GM12878 (cell line): ENCODE results near the gene CELSR2. TPM values are rescaled to one million over a fixed set of nuclear protein-coding genes. Genes with fewer than 3 reads are reported as not detected.
A peak's percentile ranks its signal among the peaks of the same experiment; 100 is the strongest.

Experiments
- ATAC-seq: fragments of 200-7000 bp; cut with Tn5 transposase; 3 replicates; pipeline ENCODE4 v1.9.1; 2020; ENCODE audit warnings: mild to moderate bottlenecking, moderate library complexity
- BruUV-seq: library from RNA; stranded (reverse); fragments of 400-500 nt; replicated peaks from 2 replicates; lab custom pipeline; 2021; lab: Mats Ljungman, UMichigan
- CTCF ChIA-PET: fragments of 300-600 bp; sonication (Branson Sonifier 250); formaldehyde crosslinking; extraction: SDS; loops from one replicate; lab custom pipeline; 2021; ENCODE audit warnings: inconsistent platforms; lab: Yijun Ruan, JAX
- POLR2A ChIA-PET: fragments of 350-600 bp; formaldehyde crosslinking; extraction: SDS; loops from one replicate; lab custom pipeline; 2021; ENCODE audit warnings: inconsistent platforms; lab: Charles Lee
- RAD21 ChIA-PET: fragments of 300-600 bp; sonication (Branson Sonifier 250); formaldehyde crosslinking; loops from one replicate; lab custom pipeline; 2023; ENCODE audit warnings: antibody characterized with exemption; ENCODE audit not compliant: unreplicated experiment; lab: Charles Lee
- SMC1A ChIA-PET: fragments of 300-600 bp; sonication (Branson Sonifier 250); formaldehyde crosslinking; loops from one replicate; lab custom pipeline; 2023; ENCODE audit not compliant: unreplicated experiment, uncharacterized antibody; lab: Charles Lee
- DNase-seq: peaks from one replicate; pipeline ENCODE4 v3.0.0-alpha.2; 2011; ENCODE audit warnings: low read depth, low spot score
- FAIRE-seq: peaks from 3 replicates; lab custom pipeline; 2011; peaks lifted over from hg19 to GRCh38; lab: Jason Lieb, UNC
- H2AFZ ChIP-seq: 2 replicates; pipeline ENCODE4 v1.6.0; 2011; ENCODE audit warnings: low read depth, low read length, control low read depth; ENCODE audit not compliant: control insufficient read depth
- H3K27ac ChIP-seq: 2 replicates; pipeline ENCODE4 v1.5.1; 2011; ENCODE audit warnings: control low read depth; ENCODE audit not compliant: control insufficient read depth, insufficient read depth
- H3K27me3 ChIP-seq, 2 experiments: replicated peaks in 1 of 2; 2 replicates each; pipeline versions ENCODE4 v1.6.0 to v1.6.1; 2011; ENCODE audit warnings: low read length in 1 of 2; ENCODE audit not compliant: control insufficient read depth in 2 of 2, insufficient read depth in 2 of 2
- H3K36me3 ChIP-seq, 2 experiments: 2 replicates each; pipeline ENCODE4 v1.5.1; 2011; ENCODE audit warnings: low read length in 1 of 2; ENCODE audit not compliant: control insufficient read depth in 2 of 2, insufficient read depth in 2 of 2
- H3K4me1 ChIP-seq: 2 replicates; pipeline ENCODE4 v1.6.1; 2011; ENCODE audit warnings: mild to moderate bottlenecking, low read length, moderate library complexity, mixed read lengths; ENCODE audit not compliant: control insufficient read depth, insufficient read depth
- H3K4me2 ChIP-seq: 2 replicates; pipeline ENCODE4 v1.6.0; 2011; ENCODE audit warnings: control low read depth; ENCODE audit not compliant: control insufficient read depth, insufficient read depth
- H3K4me3 ChIP-seq: fragments of 200-600 bp; sonication (generic); 2 replicates; pipeline ENCODE4 v1.5.1; 2016
- H3K79me2 ChIP-seq: 2 replicates; pipeline ENCODE4 v1.6.0; 2011; ENCODE audit warnings: low read length; ENCODE audit not compliant: control insufficient read depth, insufficient read depth
- H3K9ac ChIP-seq: 2 replicates; pipeline ENCODE4 v1.8.0; 2011; ENCODE audit warnings: low read length, control low read depth, mixed read lengths; ENCODE audit not compliant: control insufficient read depth, insufficient read depth
- H3K9me3 ChIP-seq: replicated peaks from 3 replicates; pipeline ENCODE4 v1.5.1; 2011; ENCODE audit warnings: mild to moderate bottlenecking, low read length; ENCODE audit not compliant: control insufficient read depth, insufficient read depth
- H4K20me1 ChIP-seq: 2 replicates; pipeline ENCODE4 v1.6.0; 2011; ENCODE audit not compliant: control insufficient read depth, insufficient read depth
- ASH2L ChIP-seq: fragments of 300-600, 200-600 bp; sonication (generic); IDR thresholded peaks from 2 replicates; pipeline ENCODE4 v1.6.1; 2017; ENCODE audit warnings: low read depth, mild to moderate bottlenecking, borderline replicate concordance
- ATF3 ChIP-seq: IDR thresholded peaks from 2 replicates; pipeline ENCODE4 v1.6.1; 2011; ENCODE audit warnings: low read depth, mild to moderate bottlenecking, low read length, moderate library complexity, borderline replicate concordance; ENCODE audit errors: extremely low read depth
- CREM ChIP-seq: IDR thresholded peaks from 2 replicates; pipeline ENCODE4 v1.6.1; 2014; ENCODE audit warnings: antibody characterized with exemption, low read depth
- NRF1 ChIP-seq: conservative IDR thresholded peaks from 2 replicates; pipeline ENCODE4 v1.6.1; 2011; ENCODE audit warnings: mild to moderate bottlenecking, low read depth, low read length, improper control_type of control experiment
- PRDM15 ChIP-seq: fragments of 450-650 bp; formaldehyde crosslinking; IDR thresholded peaks from 2 replicates; pipeline ENCODE4 v1.4.0; 2020; ENCODE audit warnings: mild to moderate bottlenecking, moderate library complexity
- SMARCA5 ChIP-seq: fragments of 450-650 bp; IDR thresholded peaks from 2 replicates; pipeline ENCODE4 v1.6.1; 2017; ENCODE audit warnings: mild to moderate bottlenecking
- TBL1XR1 ChIP-seq: IDR thresholded peaks from 2 replicates; pipeline ENCODE4 v1.6.1; 2012; ENCODE audit warnings: low read depth, low read length, improper control_type of control experiment
- WGBS: methylation state at CpG from one replicate; pipeline ENCODE4 v1.1.6; 2016; ENCODE audit warnings: low lambda C conversion rate; ENCODE audit not compliant: insufficient replicate concordance, insufficient coverage; ENCODE audit errors: missing lambda C conversion rate; 5-methylcytosine and 5-hydroxymethylcytosine counted together
- in situ Hi-C: fragments of 300-500 bp; cut with MboI; formaldehyde crosslinking; loops from 9 replicates; pipeline ENCODE4 v1.14.3; 2018; ENCODE audit warnings: mixed read lengths
- intact Hi-C: fragments of 100-400 bp; cut with micrococcal nuclease; formaldehyde crosslinking; loops from one replicate; pipeline ENCODE4 v1.14.2; 2022; ENCODE audit not compliant: unreplicated experiment
- polyA plus RNA-seq, 11 experiments: library from polyadenylated mRNA; depleted of rRNA in 4 of 11; unstranded in 6 of 11; stranded (reverse) in 5 of 11; fragments of >200 nt; fragmentation: Nextera tagmentation in 4 of 11; fragmentation: Illumina TruSeq in 1 of 11; extraction: Ambion mirVana in 4 of 11; extraction: Trizol in 1 of 11; gene quantifications; 1 replicate in 1 of 11; 2 replicates in 10 of 11; pipeline versions ENCODE4 v1.2.1 to v1.2.3, GENCODE V29; 2011 to 2016; ENCODE audit warnings: inconsistent platforms in 2 of 11, missing spikeins in 2 of 11, low read depth in 1 of 11
- total RNA-seq, 4 experiments: library from RNA; depleted of rRNA in 3 of 4; stranded (reverse); fragments of >200 nt in 3 of 4; fragmentation: Illumina TruSeq in 1 of 4; extraction: Trizol in 1 of 4; gene quantifications; 2 replicates each; pipeline versions ENCODE4 v1.2.1 to v1.2.3, GENCODE V29; 2013 to 2021

The CELSR2 gene
- total and polyA plus RNA-seq, 10 of the 15 experiments (the other 5 are each of a cell fraction or from before 2014, with no cell fraction given) = under 0.01 to 0.15 (median 0.04) TPM; not detected in 2

DNA sequence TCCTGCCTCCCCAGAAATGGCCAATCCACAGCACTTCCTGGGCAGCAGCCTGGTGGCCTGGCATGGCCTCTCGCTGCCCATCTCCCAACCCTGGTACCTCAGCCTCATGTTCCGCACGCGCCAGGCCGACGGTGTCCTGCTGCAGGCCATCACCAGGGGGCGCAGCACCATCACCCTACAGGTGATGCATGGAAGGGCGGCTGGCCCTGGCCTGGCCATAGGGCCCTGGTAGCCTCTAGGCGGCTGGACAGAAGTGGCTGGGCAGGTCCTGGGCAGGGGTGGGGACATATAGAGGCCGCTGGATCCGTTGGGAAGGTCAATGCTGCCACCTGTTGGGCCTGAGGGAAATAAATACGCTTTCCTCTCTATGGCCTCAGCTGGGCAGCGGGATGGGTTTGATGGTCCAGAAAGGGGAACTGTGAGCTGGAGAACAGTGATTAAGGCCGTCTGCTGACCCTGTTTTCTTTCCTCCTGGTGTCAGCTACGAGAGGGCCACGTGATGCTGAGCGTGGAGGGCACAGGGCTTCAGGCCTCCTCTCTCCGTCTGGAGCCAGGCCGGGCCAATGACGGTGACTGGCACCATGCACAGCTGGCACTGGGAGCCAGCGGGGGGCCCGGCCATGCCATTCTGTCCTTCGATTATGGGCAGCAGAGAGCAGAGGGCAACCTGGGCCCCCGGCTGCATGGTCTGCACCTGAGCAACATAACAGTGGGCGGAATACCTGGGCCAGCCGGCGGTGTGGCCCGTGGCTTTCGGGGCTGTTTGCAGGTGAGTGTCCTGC lies 14.4 kb downstream of the CELSR2 start (continued):
- peak; percentile 35; the same call in 1 of the 2 replicates for TF ChIP-seq CREM
- TF ChIP-seq SMARCA5 = peak; percentile 61; the same call in 1 of the 2 replicates
- no peak for TF ChIP-seq ATF3
- TF ChIP-seq, all 136 proteins: peak for 10

DNA sequence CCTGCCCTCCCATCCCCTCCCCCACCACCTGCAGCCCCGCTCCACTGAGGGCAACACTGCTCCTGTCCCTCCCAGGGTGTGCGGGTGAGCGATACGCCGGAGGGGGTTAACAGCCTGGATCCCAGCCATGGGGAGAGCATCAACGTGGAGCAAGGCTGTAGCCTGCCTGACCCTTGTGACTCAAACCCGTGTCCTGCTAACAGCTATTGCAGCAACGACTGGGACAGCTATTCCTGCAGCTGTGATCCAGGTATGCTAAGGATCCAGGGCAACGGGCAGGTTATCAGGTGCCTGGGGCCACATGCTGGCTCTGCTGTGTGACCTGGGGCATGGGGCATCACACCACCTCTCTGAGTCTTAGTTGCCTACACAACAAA lies 15.0 kb downstream of the CELSR2 start:
- Histone ChIP-seq H3K9me3 (no peaks in the 10 kb centered on the region), H3K27me3 (no peaks in the 10 kb centered on the region), H2AFZ (no peak overlapping the region), H3K4me1 (no peaks in the 10 kb centered on the region), H3K4me2 (no peak overlapping the region), H4K20me1 (no peaks in the 10 kb centered on the region), H3K9ac (no peak overlapping the region), H3K4me3 (no peak overlapping the region), H3K27ac (no peak overlapping the region)
- FAIRE-seq = no peak
- POLR2A ChIA-PET = no interaction called here
- CTCF ChIA-PET = interaction anchor here (1.4 to 4.6 kb wide), 4 partner anchors 13 to 268 kb away, joined by 3 to 45 read pairs (median 15); partner anchors contain the start of gene SORT1
- RAD21 ChIA-PET = interaction anchor here (0.8 to 1.4 kb wide), 3 partner anchors 134 to 267 kb away, joined by 3 to 6 read pairs (median 5); no protein-coding TSS in a partner anchor
- 32% methylated on average over 9 of the region's 9 CpGs for WGBS
- TF ChIP-seq TBL1XR1 = no peak
- TF ChIP-seq ASH2L = no peak
- TF ChIP-seq NRF1 = no peak
- no peak for TF ChIP-seq PRDM15 (CRISPR knock-in tag)
- TF ChIP-seq, all 136 proteins: peak for 0
- DNase-seq = no peak
- H3K36me3 ChIP-seq = no peaks in the 10 kb centered on the region
- in situ Hi-C loops = loop anchor here (5.0 kb wide), 2 partner anchors 138 to 268 kb away; no protein-coding TSS in a partner anchor
- no peaks in the 10 kb centered on the region for H3K79me2 ChIP-seq
- no TSS peak for BruUV-seq
- intact Hi-C loops = no loop called here
- ATAC-seq = no peak
- SMC1A ChIA-PET = interaction anchor here (0.8 to 1.7 kb wide), 5 partner anchors 13 to 284 kb away, joined by 3 to 10 read pairs (median 6); partner anchors contain the start of gene GNAI3
